ENCODE measurements around the gene PHKG1. TPM values are rescaled to one million over a fixed set of nuclear protein-coding genes. Genes with fewer than 3 reads are reported as not detected.
"Not testable (repeated sequence)": the region's sequence is repeated elsewhere in the genome, so short reads cannot be mapped to it uniquely, and the experiment has no call there.

Gene PHKG1
- total RNA-seq, 1 donor = 1.8 TPM

DNA sequence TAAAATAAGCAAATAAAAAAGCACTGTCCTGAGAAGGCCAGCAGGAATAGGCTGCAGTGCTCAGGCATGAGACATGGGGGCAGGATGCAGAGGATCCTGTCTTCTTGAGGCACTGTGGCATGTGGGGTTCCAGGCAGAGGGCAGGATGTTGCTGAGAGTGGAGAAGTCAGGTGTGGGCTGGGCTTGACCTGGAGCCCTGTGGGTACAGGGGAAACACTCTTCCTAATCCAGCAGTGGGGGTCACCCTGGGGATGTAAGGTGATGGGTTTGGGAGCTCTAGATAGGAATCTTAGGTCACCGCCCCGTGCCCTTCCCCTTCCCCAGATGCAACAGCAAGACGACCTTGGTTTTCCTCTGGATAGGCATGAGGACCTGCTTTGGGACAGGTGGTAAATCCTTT is 15.1 kb downstream of the PHKG1 start:
- H4K20me1 ChIP-seq (ENCODE audit: insufficient read depth, low read length) = peaks cover 3% of the 10 kb centered on the region
- H2AFZ ChIP-seq (ENCODE audit: low read length) = no peak overlapping the region
- DNase-seq (ENCODE audit: insufficient read length, low spot score, missing footprints) = no peak
- no peaks in the 10 kb centered on the region for H3K9me3 ChIP-seq (ENCODE audit: low read depth, low read length)
- H3K4me3 ChIP-seq (ENCODE audit: insufficient read depth, low read length) = no peak overlapping the region
- no peaks in the 10 kb centered on the region for H3K79me2 ChIP-seq (ENCODE audit: insufficient read depth, low read length)
- TF ChIP-seq, protein P1, sequence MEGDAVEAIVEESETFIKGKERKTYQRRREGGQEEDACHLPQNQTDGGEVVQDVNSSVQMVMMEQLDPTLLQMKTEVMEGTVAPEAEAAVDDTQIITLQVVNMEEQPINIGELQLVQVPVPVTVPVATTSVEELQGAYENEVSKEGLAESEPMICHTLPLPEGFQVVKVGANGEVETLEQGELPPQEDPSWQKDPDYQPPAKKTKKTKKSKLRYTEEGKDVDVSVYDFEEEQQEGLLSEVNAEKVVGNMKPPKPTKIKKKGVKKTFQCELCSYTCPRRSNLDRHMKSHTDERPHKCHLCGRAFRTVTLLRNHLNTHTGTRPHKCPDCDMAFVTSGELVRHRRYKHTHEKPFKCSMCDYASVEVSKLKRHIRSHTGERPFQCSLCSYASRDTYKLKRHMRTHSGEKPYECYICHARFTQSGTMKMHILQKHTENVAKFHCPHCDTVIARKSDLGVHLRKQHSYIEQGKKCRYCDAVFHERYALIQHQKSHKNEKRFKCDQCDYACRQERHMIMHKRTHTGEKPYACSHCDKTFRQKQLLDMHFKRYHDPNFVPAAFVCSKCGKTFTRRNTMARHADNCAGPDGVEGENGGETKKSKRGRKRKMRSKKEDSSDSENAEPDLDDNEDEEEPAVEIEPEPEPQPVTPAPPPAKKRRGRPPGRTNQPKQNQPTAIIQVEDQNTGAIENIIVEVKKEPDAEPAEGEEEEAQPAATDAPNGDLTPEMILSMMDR (IDR thresholded peaks at IDR 0.05; ENCODE audit: extremely low read depth, low read depth, low read length) = no peak
- H3K36me3 ChIP-seq (ENCODE audit: insufficient read depth, low read length) = peaks cover 29% of the 10 kb centered on the region
- H3K27ac ChIP-seq (ENCODE audit: low read depth, low read length) = no peak overlapping the region
- H3K4me1 ChIP-seq (ENCODE audit: insufficient read depth, low read length) = peaks cover 14% of the 10 kb centered on the region
- no peaks in the 10 kb centered on the region for H3K27me3 ChIP-seq (ENCODE audit: insufficient read depth, low read length)
- H3K4me2 ChIP-seq (ENCODE audit: insufficient read depth, low read length) = no peak overlapping the region

DNA sequence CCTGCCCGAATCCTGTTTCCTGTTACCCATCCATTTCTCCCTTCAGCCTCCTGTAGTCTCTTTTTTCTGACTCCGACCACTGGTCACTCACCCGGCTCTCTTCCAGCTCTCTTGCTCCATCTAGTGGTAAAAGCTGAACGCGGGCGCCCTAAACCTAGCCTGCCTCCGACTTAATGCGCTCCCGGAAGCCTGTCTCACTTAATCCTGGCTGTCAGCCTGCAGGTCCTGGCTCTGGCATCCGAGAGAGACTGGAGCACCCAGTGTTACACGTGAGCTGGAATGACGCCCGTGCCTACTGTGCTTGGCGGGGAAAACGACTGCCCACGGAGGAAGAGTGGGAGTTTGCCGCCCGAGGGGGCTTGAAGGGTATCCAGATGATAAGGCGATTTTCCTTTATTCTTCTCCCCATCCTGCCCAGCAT is 18.4 kb downstream of the PHKG1 start:
- peak; percentile 89 for DNase-seq (ENCODE audit: insufficient read length, low spot score, missing footprints)
- Histone ChIP-seq H3K27ac (ENCODE audit: low read depth, low read length) (no peak overlapping the region), H3K4me1 (ENCODE audit: insufficient read depth, low read length) (peaks cover 7% of the 10 kb centered on the region), H3K4me2 (ENCODE audit: insufficient read depth, low read length) (no peak overlapping the region), H3K36me3 (ENCODE audit: insufficient read depth, low read length) (peaks cover 30% of the 10 kb centered on the region), H3K27me3 (ENCODE audit: insufficient read depth, low read length) (no peaks in the 10 kb centered on the region), H4K20me1 (ENCODE audit: insufficient read depth, low read length) (no peaks in the 10 kb centered on the region), H3K9me3 (ENCODE audit: low read depth, low read length) (no peaks in the 10 kb centered on the region), H3K4me3 (ENCODE audit: insufficient read depth, low read length) (no peak overlapping the region), H2AFZ (ENCODE audit: low read length) (peak overlapping the region; percentile 30), H3K79me2 (ENCODE audit: insufficient read depth, low read length) (no peaks in the 10 kb centered on the region)
- TF ChIP-seq, protein P1 (IDR thresholded peaks at IDR 0.05; ENCODE audit: extremely low read depth, low read depth, low read length) = peak; percentile 96

DNA sequence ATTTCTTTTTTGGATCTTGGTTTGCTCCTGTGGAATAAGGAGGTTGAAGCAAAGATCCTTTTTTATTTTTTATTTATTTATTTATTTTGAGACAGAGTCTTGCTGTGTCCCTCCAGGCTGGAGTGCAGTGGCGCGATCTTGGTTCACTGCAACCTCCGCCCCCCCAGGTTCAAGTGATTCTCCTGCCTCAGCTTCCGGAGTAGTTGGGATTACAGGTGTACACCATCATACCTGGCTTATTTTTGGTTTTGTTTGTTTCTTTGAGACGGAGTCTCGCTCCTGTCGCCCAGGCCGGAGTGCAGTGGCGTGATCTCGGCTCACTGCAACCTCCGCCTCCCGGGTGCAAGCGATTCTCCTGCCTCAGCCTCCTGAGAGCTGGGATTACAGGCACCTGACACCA is 26.4 kb downstream of the PHKG1 start:
- H4K20me1 ChIP-seq (ENCODE audit: insufficient read depth, low read length); DNase-seq (ENCODE audit: insufficient read length, low spot score, missing footprints); H3K9me3 ChIP-seq (ENCODE audit: low read depth, low read length); H2AFZ ChIP-seq (ENCODE audit: low read length); H3K27ac ChIP-seq (ENCODE audit: low read depth, low read length); H3K4me2 ChIP-seq (ENCODE audit: insufficient read depth, low read length); H3K4me3 ChIP-seq (ENCODE audit: insufficient read depth, low read length); H3K27me3 ChIP-seq (ENCODE audit: insufficient read depth, low read length): not testable (repeated sequence)
- Histone ChIP-seq H3K36me3 (ENCODE audit: insufficient read depth, low read length) (peaks cover 30% of the 10 kb centered on the region), H3K79me2 (ENCODE audit: insufficient read depth, low read length) (peaks cover 31% of the 10 kb centered on the region), H3K4me1 (ENCODE audit: insufficient read depth, low read length) (peaks cover 29% of the 10 kb centered on the region)

DNA sequence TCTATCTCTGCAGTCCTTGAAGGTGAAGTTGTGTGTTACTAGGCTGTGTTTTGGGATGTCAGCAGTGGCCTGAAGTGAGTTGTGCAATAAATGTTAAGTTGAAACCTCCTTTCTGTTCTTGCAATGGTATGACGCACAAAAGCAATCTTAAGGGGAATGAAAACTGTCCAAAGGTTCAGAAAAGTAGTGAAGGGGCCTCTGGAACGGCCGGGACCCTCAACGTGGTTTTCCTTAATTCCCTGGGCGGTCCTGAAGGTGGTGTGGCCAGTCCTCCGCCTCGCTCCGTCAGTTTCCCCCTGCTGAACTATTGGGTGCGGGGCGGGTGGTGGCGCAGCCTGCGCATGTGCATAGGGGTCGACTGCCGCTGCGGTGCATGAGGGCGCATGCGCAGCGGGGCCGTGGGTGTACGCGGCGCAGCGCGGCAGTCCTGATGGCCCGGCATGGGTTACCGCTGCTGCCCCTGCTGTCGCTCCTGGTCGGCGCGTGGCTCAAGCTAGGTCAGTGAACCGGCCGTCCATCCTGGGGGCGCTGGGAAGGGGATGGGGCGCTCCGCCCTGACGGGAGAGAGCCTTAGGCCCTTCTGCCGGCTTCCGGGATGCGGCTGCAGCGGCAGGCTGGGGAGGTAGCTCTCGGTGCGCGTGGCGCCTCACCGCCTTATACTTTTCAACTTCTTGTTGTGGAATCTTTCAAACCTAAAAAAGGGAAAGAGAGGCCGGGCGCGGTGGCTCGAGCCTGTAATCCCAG is 28.7 kb downstream of the PHKG1 start, which contains the start of gene SUMF2:
TSS of gene SUMF2 (plus strand) at position 405 of the 744 bp plus-strand sequence. CDS start at position 431, 26 bp downstream.
- DNase-seq (ENCODE audit: insufficient read length, low spot score, missing footprints) = peak; percentile 99

More for the DNA sequence above, 28.7 kb downstream of the PHKG1 start, which contains the start of gene SUMF2:
- Histone ChIP-seq H3K27me3 (ENCODE audit: insufficient read depth, low read length) (no peaks in the 10 kb centered on the region), H3K4me1 (ENCODE audit: insufficient read depth, low read length) (peaks cover 29% of the 10 kb centered on the region), H3K4me3 (ENCODE audit: insufficient read depth, low read length) (peak within 1 kb of the TSS; percentile 98), H4K20me1 (ENCODE audit: insufficient read depth, low read length) (no peaks in the 10 kb centered on the region), H3K79me2 (ENCODE audit: insufficient read depth, low read length) (peaks cover 31% of the 10 kb centered on the region), H3K27ac (ENCODE audit: low read depth, low read length) (peak within 1 kb of the TSS; percentile 89), H3K36me3 (ENCODE audit: insufficient read depth, low read length) (peaks cover 42% of the 10 kb centered on the region), H3K4me2 (ENCODE audit: insufficient read depth, low read length) (peak within 1 kb of the TSS; percentile 89), H3K9me3 (ENCODE audit: low read depth, low read length) (no peaks in the 10 kb centered on the region), H2AFZ (ENCODE audit: low read length) (peak within 1 kb of the TSS; percentile 90)
- TF ChIP-seq, protein P1 (IDR thresholded peaks at IDR 0.05; ENCODE audit: extremely low read depth, low read depth, low read length) = no peak

All from osteoblast (primary cell).